D721Med (cell line): ENCODE data around the gene UGT1A6.

Source experiments
- DNase-seq: peaks from one replicate; pipeline ENCODE4 v3.0.0; 2011; ENCODE audit warnings: low spot score; ENCODE audit not compliant: insufficient read length
- FAIRE-seq: peaks from 2 replicates; lab custom pipeline; 2011; peaks lifted over from hg19 to GRCh38; lab: Jason Lieb, UNC
- TF ChIP-seq, protein P1 (sequence below): IDR thresholded peaks from 2 replicates; pipeline ENCODE4 v1.5.1; 2012; ENCODE audit warnings: mild to moderate bottlenecking, control low read depth; ENCODE audit not compliant: insufficient read depth; ENCODE audit errors: missing control alignments

The UGT1A6 gene

DNA sequence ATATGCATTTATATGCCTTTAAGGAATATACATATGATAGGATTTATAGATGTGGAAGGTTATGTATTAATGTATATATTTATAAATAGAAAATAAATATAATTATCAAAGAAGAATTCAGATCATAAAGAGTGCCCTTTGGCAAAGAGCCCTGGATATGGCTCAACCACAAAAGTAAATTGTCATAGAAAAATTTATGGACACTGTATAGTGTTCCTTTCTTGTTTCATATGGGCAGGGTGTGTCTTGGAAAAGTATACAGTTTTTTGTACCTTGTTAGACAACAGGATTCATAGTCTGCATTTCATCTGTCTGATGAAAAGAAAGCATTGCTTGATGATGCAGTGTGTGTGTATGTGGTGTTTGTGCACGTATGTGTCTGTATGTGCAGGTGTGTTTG lies 8.1 kb upstream of the UGT1A6 start:
- no peak for FAIRE-seq
- TF ChIP-seq, protein P1, sequence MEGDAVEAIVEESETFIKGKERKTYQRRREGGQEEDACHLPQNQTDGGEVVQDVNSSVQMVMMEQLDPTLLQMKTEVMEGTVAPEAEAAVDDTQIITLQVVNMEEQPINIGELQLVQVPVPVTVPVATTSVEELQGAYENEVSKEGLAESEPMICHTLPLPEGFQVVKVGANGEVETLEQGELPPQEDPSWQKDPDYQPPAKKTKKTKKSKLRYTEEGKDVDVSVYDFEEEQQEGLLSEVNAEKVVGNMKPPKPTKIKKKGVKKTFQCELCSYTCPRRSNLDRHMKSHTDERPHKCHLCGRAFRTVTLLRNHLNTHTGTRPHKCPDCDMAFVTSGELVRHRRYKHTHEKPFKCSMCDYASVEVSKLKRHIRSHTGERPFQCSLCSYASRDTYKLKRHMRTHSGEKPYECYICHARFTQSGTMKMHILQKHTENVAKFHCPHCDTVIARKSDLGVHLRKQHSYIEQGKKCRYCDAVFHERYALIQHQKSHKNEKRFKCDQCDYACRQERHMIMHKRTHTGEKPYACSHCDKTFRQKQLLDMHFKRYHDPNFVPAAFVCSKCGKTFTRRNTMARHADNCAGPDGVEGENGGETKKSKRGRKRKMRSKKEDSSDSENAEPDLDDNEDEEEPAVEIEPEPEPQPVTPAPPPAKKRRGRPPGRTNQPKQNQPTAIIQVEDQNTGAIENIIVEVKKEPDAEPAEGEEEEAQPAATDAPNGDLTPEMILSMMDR: no peak
- DNase-seq: no peak

DNA sequence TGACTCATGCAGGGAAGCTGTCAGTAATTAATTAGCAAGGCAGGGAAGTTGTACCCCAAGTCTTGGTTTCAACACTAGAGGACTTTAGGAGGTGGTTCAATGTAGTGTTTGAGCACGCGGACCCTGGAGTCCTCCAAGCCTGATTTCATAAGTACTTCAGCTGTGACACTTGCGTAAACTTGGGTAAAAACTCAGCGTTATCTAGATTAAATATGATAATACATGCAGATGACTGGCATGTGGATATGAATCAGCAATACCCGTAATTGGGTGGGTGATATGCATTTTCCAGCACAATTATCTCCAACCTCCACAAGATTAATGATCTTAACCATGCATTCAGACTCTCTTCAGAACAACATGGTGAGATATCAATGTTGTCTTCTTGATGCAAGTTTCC lies 5.8 kb upstream of the UGT1A6 start:
- TF ChIP-seq, protein P1: no peak
- FAIRE-seq: no peak
- no peak for DNase-seq

DNA sequence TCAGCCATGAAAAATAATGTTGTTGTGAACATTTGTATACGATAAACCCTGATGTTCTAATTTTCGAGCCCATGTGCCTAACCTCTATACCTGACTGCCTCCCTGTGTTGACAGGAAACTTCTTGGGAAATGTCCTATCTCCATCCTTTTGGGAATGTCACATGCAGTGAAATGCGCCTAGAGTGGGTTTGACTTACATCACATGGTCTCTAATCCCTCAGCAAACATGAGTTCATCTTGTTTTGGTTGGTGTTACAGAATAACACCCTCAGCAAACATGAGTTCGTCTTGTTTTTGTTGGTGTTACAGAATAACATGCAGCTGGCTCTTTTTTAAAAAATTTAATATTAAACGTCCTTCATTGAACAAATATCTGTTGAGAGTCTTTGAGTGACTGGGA lies 4.3 kb upstream of the UGT1A6 start:
- DNase-seq (no peak), FAIRE-seq (no peak)
- TF ChIP-seq, protein P1: no peak

DNA sequence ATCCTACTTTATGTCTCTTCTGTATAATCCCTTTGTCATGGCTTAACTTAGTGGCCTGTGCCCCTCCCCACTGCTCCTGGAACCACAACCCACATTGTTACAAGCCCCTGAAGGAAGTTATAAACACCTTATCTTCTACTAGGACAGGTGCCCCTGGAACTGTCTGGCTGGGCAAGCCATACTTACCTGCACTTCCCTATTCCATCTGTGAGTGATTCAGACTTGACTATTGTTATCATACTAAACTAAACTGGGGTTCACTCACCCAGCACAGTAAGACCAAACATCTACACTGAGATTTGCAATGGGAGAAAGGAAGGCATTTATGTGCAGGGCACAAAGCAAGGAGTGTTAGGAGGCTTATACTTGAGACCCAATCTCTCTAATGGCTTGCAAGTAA lies 3.7 kb upstream of the UGT1A6 start:
- TF ChIP-seq, protein P1: no peak
- DNase-seq (no peak), FAIRE-seq (no peak)

GRCh38 chr2:233689501-233689900 lies 3.2 kb upstream of the UGT1A6 start:
- FAIRE-seq (no peak), DNase-seq (no peak)
- TF ChIP-seq, protein P1: no peak

DNA sequence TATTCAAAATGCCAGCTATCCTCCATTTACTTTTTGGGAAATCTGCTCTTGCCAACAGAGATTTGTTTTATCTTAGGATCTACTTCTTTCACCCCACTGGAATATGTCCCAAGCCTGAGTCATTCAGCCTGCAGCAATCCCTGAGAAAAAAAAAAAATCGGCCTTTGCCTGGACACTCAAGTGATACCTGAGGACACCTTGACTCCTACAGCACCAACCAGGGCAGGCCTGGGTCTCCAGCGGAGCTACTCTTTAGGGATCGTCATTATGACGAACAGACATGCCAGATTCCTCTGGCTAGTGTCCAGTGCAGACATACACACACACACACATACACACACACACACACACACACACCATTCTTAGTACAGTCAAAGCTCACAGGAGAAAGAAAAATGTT lies 2.2 kb upstream of the UGT1A6 start:
- TF ChIP-seq, protein P1: no peak
- FAIRE-seq (no peak), DNase-seq (no peak)

DNA sequence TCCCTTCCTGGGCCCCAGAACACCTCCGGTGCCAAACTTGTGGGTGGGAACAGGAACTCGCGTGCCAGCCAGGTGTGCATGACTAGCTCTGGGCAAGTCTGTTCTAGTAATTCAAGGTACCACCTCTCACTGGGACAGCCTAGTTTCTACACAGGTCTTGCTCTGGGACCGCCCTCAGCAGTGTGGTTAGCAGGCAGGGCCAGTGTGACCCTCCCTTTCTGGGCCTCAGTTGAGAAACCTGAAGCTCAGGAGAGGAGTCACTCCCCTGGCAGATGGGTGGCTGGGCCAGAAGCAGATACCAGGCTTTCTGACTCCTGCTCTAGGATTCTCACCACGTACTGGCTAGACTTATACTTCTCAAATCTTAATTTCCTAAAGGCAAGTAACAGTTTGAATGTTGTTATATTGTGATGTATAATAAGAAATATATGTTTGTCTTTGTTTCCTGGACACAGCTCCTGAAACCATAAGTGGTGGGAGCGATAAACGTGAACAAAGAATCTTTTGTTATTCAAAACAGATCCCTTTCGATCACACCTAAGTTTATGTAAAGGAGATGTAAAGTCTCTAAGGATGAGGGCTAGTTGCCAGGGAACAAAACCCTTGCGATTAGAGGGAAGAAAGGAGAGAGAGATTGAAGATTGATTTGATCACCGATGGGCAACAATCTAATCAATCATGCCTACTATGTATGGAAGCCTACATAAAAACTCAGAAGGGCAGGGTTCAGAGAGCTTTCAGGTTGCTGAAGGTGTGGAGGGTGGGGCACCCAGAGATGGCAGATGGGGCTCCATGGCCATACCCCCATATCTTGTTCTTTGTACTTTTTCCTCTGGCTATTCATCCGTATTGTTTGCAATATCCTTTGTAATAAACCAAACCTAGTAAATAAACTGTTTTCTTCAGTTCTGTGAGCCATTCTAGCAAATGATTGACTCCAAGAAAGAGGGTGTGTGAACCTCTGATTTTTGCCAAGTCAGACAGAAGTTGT lies 952 bp upstream of the UGT1A6 start:
- DNase-seq (no peak), FAIRE-seq (no peak)
- TF ChIP-seq, protein P1: no peak
